Uterus (tissue), 4 donors: ENCODE data around the gene MYO16. TPM values are rescaled to one million over a fixed set of nuclear protein-coding genes. Genes with fewer than 3 reads are reported as not detected.

Experiments used
- DNase-seq, 2 donors: peaks; one replicate each; pipeline ENCODE4 v3.0.0-alpha.2; 2019 to 2020
- H3K27ac ChIP-seq, 2 donors: fragments of 200-600 bp; sonication (generic); 1 replicate in 1 of 2; 2 replicates in 1 of 2; pipeline ENCODE4 v1.5.1; 2016 to 2018
- H3K27me3 ChIP-seq, 2 donors: fragments of 200-600 bp; sonication (generic); one replicate each; pipeline ENCODE4 v1.5.1; 2018 to 2019; ENCODE audit warnings: control low read depth in 1 of 2
- H3K36me3 ChIP-seq, 2 donors: fragments of 200-600 bp; sonication (generic); one replicate each; pipeline ENCODE4 v1.5.1; 2019; ENCODE audit warnings: control low read depth in 1 of 2
- H3K4me1 ChIP-seq, 2 donors: fragments of 200-600 bp; sonication (generic); one replicate each; pipeline ENCODE4 v1.5.1; 2018 to 2019; ENCODE audit warnings: control low read depth in 1 of 2
- H3K4me3 ChIP-seq, 2 donors: fragments of 200-600 bp; sonication (generic); 1 replicate in 1 of 2; 2 replicates in 1 of 2; pipeline ENCODE4 v1.5.1; 2018 to 2019; ENCODE audit warnings: mild to moderate bottlenecking in 1 of 2
- H3K9me3 ChIP-seq, 2 donors: fragments of 200-600 bp; sonication (generic); one replicate each; pipeline ENCODE4 v1.5.1; 2019; ENCODE audit warnings: control low read depth in 1 of 2
- CTCF ChIP-seq, 4 experiments: fragments of 200-600 bp in 2 of 4; fragments of 450-650 bp in 2 of 4; sonication (generic) in 2 of 4; IDR thresholded peaks; one replicate each; pipeline ENCODE4 v1.5.1; 2016 to 2019; ENCODE audit warnings: antibody characterized with exemption in 4 of 4, mild to moderate bottlenecking in 2 of 4, moderate library complexity in 1 of 4
- POLR2A ChIP-seq, 2 donors: fragments of 450-650 bp; IDR thresholded peaks; one replicate each; pipeline ENCODE4 v1.6.1; 2016; ENCODE audit warnings: antibody characterized with exemption in 2 of 2, mild to moderate bottlenecking in 1 of 2, moderate library complexity in 1 of 2
- intact Hi-C: fragments of 100-400 bp; cut with DNase I; formaldehyde crosslinking; loops from one replicate; pipeline ENCODE4 v1.15.1; 2023; ENCODE audit warnings: low total_unique reads
- total RNA-seq, 4 donors: library from RNA; depleted of rRNA in 3 of 4; stranded (reverse); fragments of >200 nt in 3 of 4; gene quantifications; one replicate each; pipeline versions ENCODE4 v1.1.0 to v1.2.4, GENCODE V29; 2014 to 2023
- donor health status: DM: yes; HTN: yes; CAD: no.

The MYO16 gene
- total RNA-seq, 4 donors from 2014 or later: 0.35 to 0.88 TPM; not detected in 2

- no peak for DNase-seq
- Histone ChIP-seq H3K27me3 (no peaks in the 10 kb centered on the region), H3K4me1 (no peaks in the 10 kb centered on the region), H3K27ac (no peak overlapping the region), H3K4me3 (no peak overlapping the region), H3K36me3 (no peaks in the 10 kb centered on the region), H3K9me3 (no peaks in the 10 kb centered on the region)
- no peak for TF ChIP-seq POLR2A (IDR thresholded peaks at IDR 0.05)
- no peak for TF ChIP-seq CTCF (IDR thresholded peaks at IDR 0.05)
- intact Hi-C loops: no loop called here
These were observed 373.5 kb downstream of the MYO16 start for GRCh38 chr13:109002934-109003333.

GRCh38 chr13:109007946-109008345 lies 378.5 kb downstream of the MYO16 start:
- Histone ChIP-seq H3K9me3 (no peaks in the 10 kb centered on the region), H3K36me3 (no peaks in the 10 kb centered on the region), H3K27ac (no peak overlapping the region), H3K27me3 (no peaks in the 10 kb centered on the region), H3K4me3 (no peak overlapping the region), H3K4me1 (no peaks in the 10 kb centered on the region)
- TF ChIP-seq POLR2A (IDR thresholded peaks at IDR 0.05) (no peak), CTCF (IDR thresholded peaks at IDR 0.05) (no peak)
- intact Hi-C loops: no loop called here
- DNase-seq: no peak

- Histone ChIP-seq H3K27ac (no peak overlapping the region), H3K27me3 (no peaks in the 10 kb centered on the region), H3K4me3 (no peak overlapping the region), H3K36me3 (no peaks in the 10 kb centered on the region), H3K4me1 (no peaks in the 10 kb centered on the region), H3K9me3 (no peaks in the 10 kb centered on the region)
- TF ChIP-seq CTCF (IDR thresholded peaks at IDR 0.05) (no peak), POLR2A (IDR thresholded peaks at IDR 0.05) (no peak)
- no peak for DNase-seq
- intact Hi-C loops: no loop called here
These were observed 380.3 kb downstream of the MYO16 start for GRCh38 chr13:109009756-109010155.

- no peaks in the 10 kb centered on the region for H3K27me3 ChIP-seq
- H3K36me3 ChIP-seq: no peaks in the 10 kb centered on the region
- no peak for TF ChIP-seq CTCF (IDR thresholded peaks at IDR 0.05)
- no peak for TF ChIP-seq POLR2A (IDR thresholded peaks at IDR 0.05)
- no peak overlapping the region for H3K27ac ChIP-seq
- no peaks in the 10 kb centered on the region for H3K4me1 ChIP-seq
- intact Hi-C loops: no loop called here
- DNase-seq: no peak
- no peaks in the 10 kb centered on the region for H3K9me3 ChIP-seq
- H3K4me3 ChIP-seq: no peak overlapping the region
These were observed 381.5 kb downstream of the MYO16 start for GRCh38 chr13:109010912-109011311.

- no peak for TF ChIP-seq POLR2A (IDR thresholded peaks at IDR 0.05)
- TF ChIP-seq CTCF (IDR thresholded peaks at IDR 0.05): no peak
- no peak for DNase-seq
- H3K36me3 ChIP-seq: no peaks in the 10 kb centered on the region
- no peaks in the 10 kb centered on the region for H3K9me3 ChIP-seq
- H3K27me3 ChIP-seq: no peaks in the 10 kb centered on the region
- no peak overlapping the region for H3K27ac ChIP-seq
- intact Hi-C loops: no loop called here
- no peaks in the 10 kb centered on the region for H3K4me1 ChIP-seq
- H3K4me3 ChIP-seq: no peak overlapping the region
These were observed 382.7 kb downstream of the MYO16 start for GRCh38 chr13:109012115-109012514.
